HCT116 (cell line): Measurements from ENCODE around the gene FLNB. TPM values are rescaled to one million over a fixed set of nuclear protein-coding genes. Genes with fewer than 3 reads are reported as not detected.

Source experiments
- ATAC-seq: fragments of 200-7000 bp; cut with Tn5 transposase; 2 replicates; pipeline ENCODE4 v1.9.1; 2020; ENCODE audit warnings: mild to moderate bottlenecking, moderate library complexity
- BruUV-seq: library from RNA; stranded (reverse); fragments of 400-500 nt; replicated peaks from 2 replicates; lab custom pipeline; 2021; lab: Mats Ljungman, UMichigan
- CTCF ChIA-PET: fragments of 300-600 bp; sonication (Branson Sonifier 250); formaldehyde crosslinking; loops from one replicate; lab custom pipeline; 2021; ENCODE audit warnings: antibody characterized with exemption; lab: Charles Lee
- POLR2A ChIA-PET: fragments of 300-600, 350-600 bp; sonication (Branson Sonifier 250); formaldehyde crosslinking; loops from one replicate; lab custom pipeline; 2021; ENCODE audit warnings: antibody characterized with exemption; lab: Charles Lee
- RAD21 ChIA-PET, 2 experiments: fragments of 300-600 bp; sonication (Branson Sonifier 250); formaldehyde crosslinking; loops; one replicate each; lab custom pipeline; 2023; ENCODE audit warnings: low total read pairs in 2 of 2; ENCODE audit not compliant: uncharacterized antibody in 2 of 2, unreplicated experiment in 2 of 2, low non-redundant PET in 1 of 2; lab: Charles Lee
- DNase-seq: peaks from one replicate; pipeline ENCODE4 v3.0.0-alpha.2; 2010; ENCODE audit warnings: low read depth, low spot score
- H2AFZ ChIP-seq: fragments of 200-600 bp; shearing (Covaris generic), sonication (generic); 2 replicates; pipeline ENCODE4 v1.6.1; 2017; ENCODE audit warnings: low read depth, mixed run types, mixed read lengths, antibody characterized with exemption, low read length; ENCODE audit not compliant: poor library complexity, severe bottlenecking
- H3K27ac ChIP-seq: 2 replicates; pipeline ENCODE4 v1.5.1; 2012; ENCODE audit warnings: low read depth, low read length
- H3K27me3 ChIP-seq: fragments of 200-600 bp; sonication (generic); 2 replicates; pipeline ENCODE4 v1.6.1; 2016; ENCODE audit warnings: mixed run types, low read length, mixed read lengths; ENCODE audit not compliant: insufficient read depth
- H3K36me3 ChIP-seq, 2 experiments: fragments of 200-500 bp in 1 of 2; fragments of 200-600 bp in 1 of 2; sonication (Bioruptor generic) in 1 of 2; sonication (generic) in 1 of 2; 2 replicates each; pipeline versions ENCODE4 v1.5.1 to v1.6.1; 2014 to 2016; ENCODE audit warnings: low read length in 2 of 2, inconsistent platforms in 1 of 2, mixed read lengths in 1 of 2, mixed run types in 1 of 2; ENCODE audit not compliant: insufficient read depth in 2 of 2, control insufficient read depth in 1 of 2
- H3K4me1 ChIP-seq, 2 experiments: fragments of 200-600 bp in 1 of 2; sonication (generic) in 1 of 2; 2 replicates each; pipeline versions ENCODE4 v1.5.1 to v1.6.1; 2012 to 2017; ENCODE audit warnings: low read length in 2 of 2, inconsistent platforms in 1 of 2, mild to moderate bottlenecking in 1 of 2, mixed read lengths in 1 of 2, mixed run types in 1 of 2, moderate library complexity in 1 of 2; ENCODE audit not compliant: insufficient read depth in 2 of 2, control insufficient read depth in 1 of 2
- H3K4me2 ChIP-seq: fragments of 200-600 bp; sonication (generic); 2 replicates; pipeline ENCODE4 v1.6.1; 2017; ENCODE audit warnings: mixed run types, low read length, mixed read lengths
- H3K4me3 ChIP-seq, 2 experiments: fragments of 200-600 bp in 1 of 2; sonication (generic) in 1 of 2; replicated peaks in 1 of 2; 2 replicates each; pipeline ENCODE4 v1.5.1; 2011 to 2016; ENCODE audit warnings: low read length in 2 of 2, control low read depth in 1 of 2, low read depth in 1 of 2, mild to moderate bottlenecking in 1 of 2, mixed read lengths in 1 of 2, mixed run types in 1 of 2
- H3K79me2 ChIP-seq: fragments of 200-600 bp; sonication (generic); 2 replicates; pipeline ENCODE4 v1.6.1; 2017; ENCODE audit warnings: mild to moderate bottlenecking, mixed run types, low read length, moderate library complexity, mixed read lengths; ENCODE audit not compliant: insufficient read depth
- H3K9ac ChIP-seq: fragments of 200-600 bp; sonication (generic); 2 replicates; pipeline ENCODE4 v1.6.1; 2016; ENCODE audit warnings: low read length, mixed read lengths
- H3K9me2 ChIP-seq: fragments of 200-600 bp; sonication (generic), shearing (Covaris generic); 2 replicates; pipeline ENCODE4 v1.6.1; 2017; ENCODE audit warnings: mixed run types, mild to moderate bottlenecking, moderate library complexity; ENCODE audit not compliant: insufficient read depth
- H3K9me3 ChIP-seq, 2 experiments: fragments of 200-500 bp in 1 of 2; fragments of 200-600 bp in 1 of 2; sonication (Bioruptor generic) in 1 of 2; sonication (generic) in 1 of 2; 2 replicates each; pipeline ENCODE4 v1.6.1; 2014 to 2017; ENCODE audit warnings: low read length in 2 of 2, mixed read lengths in 2 of 2, inconsistent platforms in 1 of 2, low read depth in 1 of 2, mild to moderate bottlenecking in 1 of 2, mixed run types in 1 of 2, moderate library complexity in 1 of 2; ENCODE audit not compliant: control insufficient read depth in 1 of 2, insufficient read depth in 1 of 2
- H4K20me1 ChIP-seq: fragments of 200-600 bp; sonication (generic), shearing (Covaris generic); 2 replicates; pipeline ENCODE4 v1.6.1; 2017; ENCODE audit warnings: mixed run types, mild to moderate bottlenecking, moderate library complexity; ENCODE audit not compliant: insufficient read depth
- CBX3 ChIP-seq: IDR thresholded peaks from 2 replicates; pipeline ENCODE4 v1.6.1; 2012; ENCODE audit warnings: low read depth
- CEBPB ChIP-seq: IDR thresholded peaks from 2 replicates; pipeline ENCODE4 v1.6.1; 2012; ENCODE audit warnings: low read depth
- EGR1 ChIP-seq: IDR thresholded peaks from 2 replicates; pipeline ENCODE4 v1.6.1; 2012; ENCODE audit warnings: low read depth
- ELF1 ChIP-seq: IDR thresholded peaks from 2 replicates; pipeline ENCODE4 v1.6.1; 2012; ENCODE audit warnings: low read depth, borderline replicate concordance
- EZH2phosphoT487 ChIP-seq: fragments of 200-600 bp; IDR thresholded peaks from 2 replicates; pipeline ENCODE4 v1.6.1; 2018; ENCODE audit warnings: antibody characterized with exemption, borderline replicate concordance
- JUND ChIP-seq: IDR thresholded peaks from 2 replicates; pipeline ENCODE4 v1.6.1; 2012
- RAD21 ChIP-seq: IDR thresholded peaks from 2 replicates; pipeline ENCODE4 v1.6.1; 2012; ENCODE audit warnings: low read depth, mild to moderate bottlenecking
- SIN3A ChIP-seq: IDR thresholded peaks from 2 replicates; pipeline ENCODE4 v1.6.1; 2012; ENCODE audit warnings: low read depth
- SP1 ChIP-seq: IDR thresholded peaks from 2 replicates; pipeline ENCODE4 v1.6.1; 2012; ENCODE audit warnings: low read depth
- SRF ChIP-seq: IDR thresholded peaks from 2 replicates; pipeline ENCODE4 v1.6.1; 2012; ENCODE audit warnings: low read depth
- TCF7L2 ChIP-seq: IDR thresholded peaks from 2 replicates; pipeline ENCODE4 v1.7.0; 2011; ENCODE audit warnings: borderline replicate concordance, inconsistent platforms; ENCODE audit not compliant: insufficient read depth, insufficient read length; ENCODE audit errors: extremely low read depth
- YY1 ChIP-seq: IDR thresholded peaks from 2 replicates; pipeline ENCODE4 v1.6.1; 2011; ENCODE audit warnings: low read length, low read depth, moderate library complexity, mild to moderate bottlenecking; ENCODE audit not compliant: insufficient replicate concordance; ENCODE audit errors: extremely low read depth
- ZFX ChIP-seq: fragments of 450-650 bp; IDR thresholded peaks from 2 replicates; pipeline ENCODE4 v1.6.1; 2017
- ZNF274 ChIP-seq: fragments of 200-500 bp; sonication (Bioruptor generic); IDR thresholded peaks from 2 replicates; pipeline ENCODE4 v1.6.1; 2014; ENCODE audit warnings: mild to moderate bottlenecking, low read depth, low read length, inconsistent platforms
- intact Hi-C: fragments of 100-400 bp; cut with micrococcal nuclease; formaldehyde crosslinking; loops from 2 replicates; pipeline ENCODE4 v1.10.0; 2022
- total RNA-seq: library from RNA; stranded (reverse); gene quantifications from one replicate; pipeline ENCODE4 v1.2.1, GENCODE V29; 2021; ENCODE audit not compliant: unreplicated experiment
- TF ChIP-seq, protein P1 (sequence below): IDR thresholded peaks from 2 replicates; pipeline ENCODE4 v1.6.1; 2012

The FLNB gene
- total RNA-seq, 1 experiment from 2014 or later, result 116 TPM

DNA sequence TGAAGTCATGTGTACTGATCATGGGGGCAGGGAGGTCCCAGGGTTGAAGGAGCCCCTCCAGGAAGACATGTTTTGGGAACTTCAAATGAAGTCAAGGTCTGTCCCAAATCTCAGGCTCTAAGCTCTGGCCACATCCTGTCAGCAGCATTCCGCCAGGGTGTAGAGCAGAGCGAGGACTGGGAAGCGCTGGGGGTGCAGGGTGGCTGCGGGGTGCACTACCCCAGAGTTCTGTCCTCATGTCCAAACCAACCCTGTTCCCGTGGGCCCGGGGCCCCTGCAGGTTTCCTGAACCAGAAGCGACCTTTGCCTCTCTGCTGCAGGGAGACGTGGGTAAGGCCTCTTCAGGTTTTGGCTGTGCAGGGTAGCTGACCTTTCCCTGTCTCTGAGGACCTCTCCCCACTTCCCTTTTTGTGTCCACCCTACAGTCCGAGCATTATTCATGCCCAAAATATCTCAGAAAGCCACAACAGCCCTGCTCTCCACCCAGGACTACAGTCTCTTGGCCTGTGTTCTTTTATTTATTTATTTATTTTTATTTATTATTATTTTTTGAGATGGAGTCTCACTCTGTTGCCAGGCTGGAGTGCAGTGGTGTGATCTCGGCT is 26.6 kb upstream of the FLNB start:
- no peaks in the 10 kb centered on the region for H4K20me1 ChIP-seq
- no peaks in the 10 kb centered on the region for H3K79me2 ChIP-seq
- no peak for ATAC-seq
- H3K9ac ChIP-seq, result no peak overlapping the region
- H3K4me3 ChIP-seq, result no peak overlapping the region
- no peaks in the 10 kb centered on the region for H3K36me3 ChIP-seq
- ChIA-PET RAD21 (no interaction called here), POLR2A (no interaction called here), CTCF (no interaction called here)
- H3K4me2 ChIP-seq, result no peak overlapping the region
- H3K27ac ChIP-seq, result no peak overlapping the region
- no peak overlapping the region for H2AFZ ChIP-seq
- no peak for TF ChIP-seq EGR1
- TF ChIP-seq ZNF274, result no peak
- no peak for TF ChIP-seq SRF
- no peak for TF ChIP-seq TCF7L2
- TF ChIP-seq CEBPB, result no peak
- TF ChIP-seq ELF1, result no peak
- TF ChIP-seq JUND, result no peak
- TF ChIP-seq ZFX, result no peak
- no peak for TF ChIP-seq EZH2phosphoT487
- H3K9me3 ChIP-seq, result no peaks in the 10 kb centered on the region
- no TSS peak for BruUV-seq
- H3K9me2 ChIP-seq, result no peaks in the 10 kb centered on the region
- intact Hi-C loops, result no loop called here
- no peaks in the 10 kb centered on the region for H3K27me3 ChIP-seq
- DNase-seq, result no peak
- H3K4me1 ChIP-seq, result peaks cover 2 to 42% of the 10 kb centered on the region in 2 experiments; a peak in 3 of 4 replicates

DNA sequence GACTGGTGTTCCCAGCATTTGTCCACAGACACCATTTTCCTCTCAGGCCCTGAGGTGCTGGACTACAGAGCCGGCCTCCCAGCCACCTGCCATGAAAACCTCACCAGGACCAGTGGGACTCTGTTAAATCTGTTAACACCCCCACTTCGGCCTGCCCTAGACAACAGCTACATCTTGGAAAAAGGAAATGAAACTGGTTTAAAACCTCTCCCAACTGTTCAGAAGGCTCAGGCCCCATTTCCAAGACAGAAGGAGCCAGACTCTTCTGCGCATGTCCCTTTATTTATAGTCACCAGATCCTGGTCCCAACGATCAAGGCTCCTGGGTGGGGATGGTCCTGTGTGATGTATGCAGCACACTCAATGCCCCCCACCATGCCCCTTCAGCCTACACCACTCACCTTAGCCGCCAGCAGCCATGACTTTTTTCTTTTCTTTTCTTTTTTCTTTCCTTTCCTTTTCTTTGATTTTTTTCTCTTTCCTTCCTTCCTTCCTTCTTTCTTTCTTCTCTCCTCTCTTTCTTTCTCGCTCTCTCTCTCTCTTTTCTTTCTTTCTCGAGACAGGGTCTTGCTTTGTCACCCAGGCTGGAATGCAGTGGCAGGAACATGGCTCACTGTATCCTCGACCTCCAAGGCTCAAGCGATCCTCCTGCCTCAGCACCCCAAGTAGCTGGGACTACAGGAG is 25.5 kb upstream of the FLNB start:
- DNase-seq, result no peak
- no peak overlapping the region for H3K27ac ChIP-seq
- H3K4me1 ChIP-seq, result peaks cover under 1 to 42% of the 10 kb centered on the region in 2 experiments; a peak in 3 of 4 replicates
- no peaks in the 10 kb centered on the region for H4K20me1 ChIP-seq
- CTCF ChIA-PET, result no interaction called here
- no peaks in the 10 kb centered on the region for H3K9me3 ChIP-seq
- no TSS peak for BruUV-seq
- no peak overlapping the region for H3K4me3 ChIP-seq
- no peaks in the 10 kb centered on the region for H3K79me2 ChIP-seq
- H3K27me3 ChIP-seq, result no peaks in the 10 kb centered on the region
- RAD21 ChIA-PET, result no interaction called here
- no peaks in the 10 kb centered on the region for H3K36me3 ChIP-seq
- H3K9me2 ChIP-seq, result no peaks in the 10 kb centered on the region
- TF ChIP-seq YY1 (no peak), SIN3A (no peak), ZNF274 (no peak), CBX3 (no peak), SP1 (no peak), RAD21 (no peak), EZH2phosphoT487 (no peak)
- TF ChIP-seq, protein P1, sequence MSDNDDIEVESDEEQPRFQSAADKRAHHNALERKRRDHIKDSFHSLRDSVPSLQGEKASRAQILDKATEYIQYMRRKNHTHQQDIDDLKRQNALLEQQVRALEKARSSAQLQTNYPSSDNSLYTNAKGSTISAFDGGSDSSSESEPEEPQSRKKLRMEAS, result no peak
- no peak overlapping the region for H2AFZ ChIP-seq
- ATAC-seq, result no peak
- intact Hi-C loops, result no loop called here
- POLR2A ChIA-PET, result no interaction called here
- no peak overlapping the region for H3K4me2 ChIP-seq
- no peak overlapping the region for H3K9ac ChIP-seq
